ENCODE measurements around the gene SERPINB13.

Gene SERPINB13

DNA sequence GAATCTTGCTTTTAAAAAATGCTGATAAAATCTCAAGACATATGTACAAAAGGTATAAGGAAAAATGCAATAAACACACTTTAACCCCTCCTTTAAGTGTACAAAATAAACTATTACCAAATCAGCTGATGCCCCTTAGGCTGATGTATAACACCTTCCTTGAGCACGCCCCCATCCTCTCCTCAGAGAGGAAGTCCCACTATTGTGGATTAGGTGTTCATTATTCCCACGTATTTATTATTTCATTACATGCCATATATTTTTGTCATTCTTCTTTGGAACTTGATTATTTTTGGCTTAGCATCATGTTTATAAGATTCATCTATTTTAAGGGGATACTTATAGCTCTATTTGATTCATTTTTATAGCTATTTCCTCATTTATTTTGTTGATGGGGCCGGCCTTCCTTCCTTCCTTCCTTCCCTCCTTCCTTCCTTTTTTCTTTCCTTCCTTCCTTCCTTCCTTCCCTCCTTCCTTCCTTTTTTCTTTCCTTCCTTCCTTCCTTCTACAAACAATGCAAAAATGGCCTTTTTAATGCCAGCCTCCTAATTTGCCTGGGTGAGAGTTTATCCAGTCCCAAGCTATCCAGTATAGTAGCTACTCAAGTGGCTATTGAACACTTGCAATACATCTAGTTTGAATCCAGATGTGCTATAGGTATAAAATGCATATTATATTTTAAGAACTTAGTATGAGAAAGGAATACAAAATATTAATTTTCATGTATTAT is 4.0 kb downstream of the SERPINB13 start:
- no peak overlapping the region for H3K9ac ChIP-seq (ENCODE audit: low read depth, low read length)
- no peaks in the 10 kb centered on the region for H3K36me3 ChIP-seq (ENCODE audit: insufficient read depth, low read length)
- H3K27me3 ChIP-seq (ENCODE audit: control insufficient read depth, insufficient read depth, low read length), result peaks cover 13% of the 10 kb centered on the region
- no peaks in the 10 kb centered on the region for H3K9me3 ChIP-seq (replicated peaks; ENCODE audit: low read length)
- no peak overlapping the region for H3K4me3 ChIP-seq (ENCODE audit: low read length)
- no peaks in the 10 kb centered on the region for H3K4me1 ChIP-seq (ENCODE audit: control insufficient read depth, insufficient read depth, low read length)
- no peak overlapping the region for H3K4me2 ChIP-seq (ENCODE audit: low read length)

DNA sequence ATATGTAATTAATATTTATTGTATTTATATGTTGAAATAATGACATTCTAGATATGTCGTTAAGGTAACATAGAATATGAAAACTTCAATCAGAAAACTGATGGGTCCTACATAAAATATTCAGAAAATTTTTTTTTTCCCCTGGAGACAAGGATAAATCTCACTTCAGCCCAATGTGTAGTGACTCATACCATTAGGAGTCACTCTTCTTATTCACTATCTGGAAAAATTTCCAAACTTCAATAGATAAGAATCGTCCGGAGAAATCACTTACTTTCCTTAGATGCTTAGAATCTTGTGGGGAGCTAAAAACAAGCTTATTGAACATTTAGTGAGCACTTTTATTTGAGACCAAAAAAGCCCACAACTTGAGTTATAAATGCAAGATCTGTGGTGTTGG is 4.6 kb downstream of the SERPINB13 start:
- H3K4me3 ChIP-seq (ENCODE audit: low read length), result no peak overlapping the region
- H3K9ac ChIP-seq (ENCODE audit: low read depth, low read length), result no peak overlapping the region
- H3K4me1 ChIP-seq (ENCODE audit: control insufficient read depth, insufficient read depth, low read length), result no peaks in the 10 kb centered on the region
- peaks cover 13% of the 10 kb centered on the region for H3K27me3 ChIP-seq (ENCODE audit: control insufficient read depth, insufficient read depth, low read length)
- H3K4me2 ChIP-seq (ENCODE audit: low read length), result no peak overlapping the region
- H3K9me3 ChIP-seq (replicated peaks; ENCODE audit: low read length), result no peaks in the 10 kb centered on the region
- H3K36me3 ChIP-seq (ENCODE audit: insufficient read depth, low read length), result no peaks in the 10 kb centered on the region

GRCh38 chr18:63592471-63592870 is 5.3 kb downstream of the SERPINB13 start:
- no peaks in the 10 kb centered on the region for H3K36me3 ChIP-seq (ENCODE audit: insufficient read depth, low read length)
- H3K9ac ChIP-seq (ENCODE audit: low read depth, low read length), result no peak overlapping the region
- H3K27me3 ChIP-seq (ENCODE audit: control insufficient read depth, insufficient read depth, low read length), result peaks cover 13% of the 10 kb centered on the region
- H3K4me1 ChIP-seq (ENCODE audit: control insufficient read depth, insufficient read depth, low read length), result no peaks in the 10 kb centered on the region
- H3K4me3 ChIP-seq (ENCODE audit: low read length), result no peak overlapping the region
- no peaks in the 10 kb centered on the region for H3K9me3 ChIP-seq (replicated peaks; ENCODE audit: low read length)
- no peak overlapping the region for H3K4me2 ChIP-seq (ENCODE audit: low read length)

GRCh38 chr18:63596964-63597363 is 9.8 kb downstream of the SERPINB13 start:
- no peak overlapping the region for H3K4me3 ChIP-seq (ENCODE audit: low read length)
- H3K4me1 ChIP-seq (ENCODE audit: control insufficient read depth, insufficient read depth, low read length), result no peaks in the 10 kb centered on the region
- H3K27me3 ChIP-seq (ENCODE audit: control insufficient read depth, insufficient read depth, low read length), result peaks cover 13% of the 10 kb centered on the region
- no peaks in the 10 kb centered on the region for H3K36me3 ChIP-seq (ENCODE audit: insufficient read depth, low read length)
- H3K4me2 ChIP-seq (ENCODE audit: low read length), result no peak overlapping the region
- no peaks in the 10 kb centered on the region for H3K9me3 ChIP-seq (replicated peaks; ENCODE audit: low read length)
- H3K9ac ChIP-seq (ENCODE audit: low read depth, low read length), result no peak overlapping the region

DNA sequence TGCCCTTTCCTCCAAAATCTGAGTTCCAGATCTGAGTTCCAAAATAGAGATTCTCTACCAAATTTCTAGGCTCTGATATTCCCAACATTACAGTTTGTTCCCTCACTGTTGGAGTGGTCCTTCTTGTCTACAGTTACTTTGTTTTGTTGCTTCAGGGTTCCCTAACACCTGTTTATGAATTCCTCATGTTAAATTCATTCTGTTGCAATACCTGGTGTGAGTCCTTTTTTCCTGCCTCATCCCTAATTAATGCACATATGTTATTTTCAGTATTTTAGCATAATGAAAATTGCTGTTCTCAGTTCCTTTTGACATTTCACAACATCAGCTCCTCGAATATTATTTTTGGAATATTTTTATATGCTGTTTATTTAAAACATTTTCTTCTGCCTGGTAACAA is 16.2 kb downstream of the SERPINB13 start:
- Histone ChIP-seq H3K4me2 (ENCODE audit: low read length) (no peak overlapping the region), H3K9me3 (replicated peaks; ENCODE audit: low read length) (no peaks in the 10 kb centered on the region), H3K27me3 (ENCODE audit: control insufficient read depth, insufficient read depth, low read length) (no peaks in the 10 kb centered on the region), H3K36me3 (ENCODE audit: insufficient read depth, low read length) (no peaks in the 10 kb centered on the region), H3K9ac (ENCODE audit: low read depth, low read length) (no peak overlapping the region), H3K4me1 (ENCODE audit: control insufficient read depth, insufficient read depth, low read length) (no peaks in the 10 kb centered on the region), H3K4me3 (ENCODE audit: low read length) (no peak overlapping the region)

GRCh38 chr18:63603772-63604171 is 16.6 kb downstream of the SERPINB13 start:
- H3K4me2 ChIP-seq (ENCODE audit: low read length), result no peak overlapping the region
- no peaks in the 10 kb centered on the region for H3K9me3 ChIP-seq (replicated peaks; ENCODE audit: low read length)
- no peak overlapping the region for H3K4me3 ChIP-seq (ENCODE audit: low read length)
- no peaks in the 10 kb centered on the region for H3K4me1 ChIP-seq (ENCODE audit: control insufficient read depth, insufficient read depth, low read length)
- H3K27me3 ChIP-seq (ENCODE audit: control insufficient read depth, insufficient read depth, low read length), result no peaks in the 10 kb centered on the region
- H3K9ac ChIP-seq (ENCODE audit: low read depth, low read length), result no peak overlapping the region
- no peaks in the 10 kb centered on the region for H3K36me3 ChIP-seq (ENCODE audit: insufficient read depth, low read length)

- Histone ChIP-seq H3K27me3 (ENCODE audit: control insufficient read depth, insufficient read depth, low read length) (no peaks in the 10 kb centered on the region), H3K4me2 (ENCODE audit: low read length) (no peak overlapping the region), H3K4me3 (ENCODE audit: low read length) (no peak overlapping the region), H3K36me3 (ENCODE audit: insufficient read depth, low read length) (no peaks in the 10 kb centered on the region), H3K4me1 (ENCODE audit: control insufficient read depth, insufficient read depth, low read length) (no peaks in the 10 kb centered on the region), H3K9me3 (replicated peaks; ENCODE audit: low read length) (no peaks in the 10 kb centered on the region), H3K9ac (ENCODE audit: low read depth, low read length) (no peak overlapping the region)
Measured at GRCh38 chr18:63604791-63605567, 17.8 kb downstream of the SERPINB13 start.

GRCh38 chr18:63606526-63606925 is 19.4 kb downstream of the SERPINB13 start:
- H3K36me3 ChIP-seq (ENCODE audit: insufficient read depth, low read length), result no peaks in the 10 kb centered on the region
- no peak overlapping the region for H3K4me3 ChIP-seq (ENCODE audit: low read length)
- H3K27me3 ChIP-seq (ENCODE audit: control insufficient read depth, insufficient read depth, low read length), result no peaks in the 10 kb centered on the region
- H3K4me2 ChIP-seq (ENCODE audit: low read length), result no peak overlapping the region
- no peaks in the 10 kb centered on the region for H3K4me1 ChIP-seq (ENCODE audit: control insufficient read depth, insufficient read depth, low read length)
- no peak overlapping the region for H3K9ac ChIP-seq (ENCODE audit: low read depth, low read length)
- H3K9me3 ChIP-seq (replicated peaks; ENCODE audit: low read length), result no peaks in the 10 kb centered on the region

DNA sequence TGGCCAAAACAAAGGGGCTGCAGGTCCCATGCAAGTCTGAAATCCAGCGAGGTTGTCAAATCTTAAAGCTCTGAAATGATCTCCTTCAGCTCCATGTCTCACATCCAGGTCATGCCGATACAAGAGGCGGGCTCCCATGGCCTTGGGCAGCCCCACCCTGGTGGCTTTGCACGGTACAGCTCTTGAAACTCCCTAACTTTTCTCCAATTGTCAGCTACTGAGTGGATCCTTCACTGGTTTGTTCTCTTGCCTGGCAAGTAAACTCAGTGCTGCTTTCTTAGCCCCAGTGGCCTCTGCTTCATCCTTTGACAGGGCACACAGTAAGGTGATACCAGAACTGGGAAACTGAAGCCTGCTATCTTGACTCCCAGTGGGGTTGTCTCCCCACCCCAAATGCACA is 26.3 kb downstream of the SERPINB13 start:
- Histone ChIP-seq H3K27me3 (ENCODE audit: control insufficient read depth, insufficient read depth, low read length) (peaks cover 12% of the 10 kb centered on the region), H3K9ac (ENCODE audit: low read depth, low read length) (no peak overlapping the region), H3K4me3 (ENCODE audit: low read length) (no peak overlapping the region), H3K4me2 (ENCODE audit: low read length) (no peak overlapping the region), H3K9me3 (replicated peaks; ENCODE audit: low read length) (no peaks in the 10 kb centered on the region), H3K36me3 (ENCODE audit: insufficient read depth, low read length) (no peaks in the 10 kb centered on the region), H3K4me1 (ENCODE audit: control insufficient read depth, insufficient read depth, low read length) (no peaks in the 10 kb centered on the region)

- Histone ChIP-seq H3K9ac (ENCODE audit: low read depth, low read length) (no peak overlapping the region), H3K4me3 (ENCODE audit: low read length) (no peak overlapping the region), H3K36me3 (ENCODE audit: insufficient read depth, low read length) (no peaks in the 10 kb centered on the region), H3K27me3 (ENCODE audit: control insufficient read depth, insufficient read depth, low read length) (peaks cover 17% of the 10 kb centered on the region), H3K4me2 (ENCODE audit: low read length) (no peak overlapping the region), H3K4me1 (ENCODE audit: control insufficient read depth, insufficient read depth, low read length) (no peaks in the 10 kb centered on the region), H3K9me3 (replicated peaks; ENCODE audit: low read length) (no peaks in the 10 kb centered on the region)
Measured at GRCh38 chr18:63617049-63617914, 30.1 kb downstream of the SERPINB13 start.

- peaks cover 17% of the 10 kb centered on the region for H3K27me3 ChIP-seq (ENCODE audit: control insufficient read depth, insufficient read depth, low read length)
- no peaks in the 10 kb centered on the region for H3K36me3 ChIP-seq (ENCODE audit: insufficient read depth, low read length)
- H3K4me2 ChIP-seq (ENCODE audit: low read length), result no peak overlapping the region
- no peak overlapping the region for H3K9ac ChIP-seq (ENCODE audit: low read depth, low read length)
- no peaks in the 10 kb centered on the region for H3K4me1 ChIP-seq (ENCODE audit: control insufficient read depth, insufficient read depth, low read length)
- H3K9me3 ChIP-seq (replicated peaks; ENCODE audit: low read length), result no peaks in the 10 kb centered on the region
- no peak overlapping the region for H3K4me3 ChIP-seq (ENCODE audit: low read length)
Measured at GRCh38 chr18:63617915-63618234, 30.7 kb downstream of the SERPINB13 start.

All from skeletal muscle satellite cell (primary cell).